ENCODE results near the gene IMMP2L. TPM values are rescaled to one million over a fixed set of nuclear protein-coding genes. Genes with fewer than 3 reads are reported as not detected.

The IMMP2L gene
- total RNA-seq, 1 donor from 2014 or later = 16.7 TPM

GRCh38 chr7:111175908-111176441, 386.3 kb downstream of the IMMP2L start:
- H3K27me3 Mint-ChIP-seq = no peaks in the 10 kb centered on the region
- peaks cover 10% of the 10 kb centered on the region for H3K4me1 Mint-ChIP-seq
- DNase-seq = no peak
- no peaks in the 10 kb centered on the region for H3K36me3 Mint-ChIP-seq (ENCODE audit: low read depth)
- H3K9me3 Mint-ChIP-seq = no peaks in the 10 kb centered on the region
- no peak overlapping the region for H3K4me3 Mint-ChIP-seq
- intact Hi-C loops (cut with micrococcal nuclease) = no loop called here
- H3K27ac Mint-ChIP-seq = no peak overlapping the region

GRCh38 chr7:111174510-111174909, 387.8 kb downstream of the IMMP2L start:
- Mint-ChIP-seq H3K4me1 (peaks cover 10% of the 10 kb centered on the region), H3K27me3 (no peaks in the 10 kb centered on the region)

GRCh38 chr7:111173990-111174389, 388.3 kb downstream of the IMMP2L start:
- Mint-ChIP-seq H3K27ac (no peak overlapping the region), H3K4me3 (no peak overlapping the region), H3K9me3 (peaks cover 5% of the 10 kb centered on the region), H3K36me3 (ENCODE audit: low read depth) (no peaks in the 10 kb centered on the region), H3K4me1 (peaks cover 10% of the 10 kb centered on the region), H3K27me3 (no peaks in the 10 kb centered on the region)
- intact Hi-C loops (cut with micrococcal nuclease) = no loop called here
- DNase-seq = no peak

More at GRCh38 chr7:111174510-111174909, 387.8 kb downstream of the IMMP2L start:
- Mint-ChIP-seq H3K36me3 (ENCODE audit: low read depth) (no peaks in the 10 kb centered on the region), H3K4me3 (no peak overlapping the region), H3K9me3 (peaks cover under 1% of the 10 kb centered on the region), H3K27ac (no peak overlapping the region)
- intact Hi-C loops (cut with micrococcal nuclease) = no loop called here
- no peak for DNase-seq

- H3K36me3 Mint-ChIP-seq (ENCODE audit: low read depth) = no peaks in the 10 kb centered on the region
- no peaks in the 10 kb centered on the region for H3K27me3 Mint-ChIP-seq
- no peak overlapping the region for H3K4me3 Mint-ChIP-seq
- H3K4me1 Mint-ChIP-seq = peaks cover 10% of the 10 kb centered on the region
- no peak for DNase-seq
- peaks cover 5% of the 10 kb centered on the region for H3K9me3 Mint-ChIP-seq
- no peak overlapping the region for H3K27ac Mint-ChIP-seq
- intact Hi-C loops (cut with micrococcal nuclease) = no loop called here
Observed at GRCh38 chr7:111173528-111173927, 388.8 kb downstream of the IMMP2L start.

- Mint-ChIP-seq H3K4me3 (no peak overlapping the region), H3K27ac (no peak overlapping the region), H3K9me3 (peaks cover 5% of the 10 kb centered on the region), H3K27me3 (no peaks in the 10 kb centered on the region), H3K36me3 (ENCODE audit: low read depth) (no peaks in the 10 kb centered on the region), H3K4me1 (peaks cover 10% of the 10 kb centered on the region)
- DNase-seq = no peak
- intact Hi-C loops (cut with micrococcal nuclease) = no loop called here
Observed at GRCh38 chr7:111172564-111173257, 389.6 kb downstream of the IMMP2L start.

GRCh38 chr7:111168182-111168581, 394.1 kb downstream of the IMMP2L start:
- Mint-ChIP-seq H3K4me3 (no peak overlapping the region), H3K27ac (no peak overlapping the region), H3K27me3 (no peaks in the 10 kb centered on the region), H3K4me1 (no peaks in the 10 kb centered on the region), H3K36me3 (ENCODE audit: low read depth) (no peaks in the 10 kb centered on the region), H3K9me3 (peaks cover 5% of the 10 kb centered on the region)
- DNase-seq = no peak
- intact Hi-C loops (cut with micrococcal nuclease) = no loop called here

GRCh38 chr7:111164442-111164841, 397.9 kb downstream of the IMMP2L start:
- Mint-ChIP-seq H3K9me3 (peaks cover 4% of the 10 kb centered on the region), H3K4me3 (no peak overlapping the region), H3K4me1 (no peaks in the 10 kb centered on the region), H3K27ac (no peak overlapping the region), H3K36me3 (ENCODE audit: low read depth) (no peaks in the 10 kb centered on the region), H3K27me3 (no peaks in the 10 kb centered on the region)
- DNase-seq = no peak
- intact Hi-C loops (cut with micrococcal nuclease) = no loop called here

GRCh38 chr7:111162692-111163091, 399.6 kb downstream of the IMMP2L start:
- Mint-ChIP-seq H3K9me3 (no peaks in the 10 kb centered on the region), H3K4me3 (no peak overlapping the region), H3K4me1 (no peaks in the 10 kb centered on the region), H3K36me3 (ENCODE audit: low read depth) (no peaks in the 10 kb centered on the region), H3K27ac (no peak overlapping the region), H3K27me3 (no peaks in the 10 kb centered on the region)
- DNase-seq = no peak
- intact Hi-C loops (cut with micrococcal nuclease) = no loop called here

GRCh38 chr7:111160297-111160696, 402.0 kb downstream of the IMMP2L start:
- H3K27me3 Mint-ChIP-seq = no peaks in the 10 kb centered on the region
- H3K27ac Mint-ChIP-seq = no peak overlapping the region
- H3K36me3 Mint-ChIP-seq (ENCODE audit: low read depth) = no peaks in the 10 kb centered on the region
- H3K4me1 Mint-ChIP-seq = no peaks in the 10 kb centered on the region
- H3K4me3 Mint-ChIP-seq = no peak overlapping the region
- H3K9me3 Mint-ChIP-seq = no peaks in the 10 kb centered on the region
- intact Hi-C loops (cut with micrococcal nuclease) = no loop called here
- no peak for DNase-seq

GRCh38 chr7:111159426-111159825, 402.9 kb downstream of the IMMP2L start:
- intact Hi-C loops (cut with micrococcal nuclease) = no loop called here
- Mint-ChIP-seq H3K9me3 (no peaks in the 10 kb centered on the region), H3K27me3 (no peaks in the 10 kb centered on the region)

GRCh38 chr7:111150709-111151108, 411.6 kb downstream of the IMMP2L start:
- Mint-ChIP-seq H3K4me3 (no peak overlapping the region), H3K4me1 (peaks cover 2% of the 10 kb centered on the region), H3K9me3 (no peaks in the 10 kb centered on the region), H3K27me3 (no peaks in the 10 kb centered on the region), H3K27ac (no peak overlapping the region), H3K36me3 (ENCODE audit: low read depth) (no peaks in the 10 kb centered on the region)
- intact Hi-C loops (cut with micrococcal nuclease) = no loop called here
- DNase-seq = no peak

More at GRCh38 chr7:111159426-111159825, 402.9 kb downstream of the IMMP2L start:
- no peak for DNase-seq
- Mint-ChIP-seq H3K4me3 (no peak overlapping the region), H3K4me1 (no peaks in the 10 kb centered on the region), H3K36me3 (ENCODE audit: low read depth) (no peaks in the 10 kb centered on the region), H3K27ac (no peak overlapping the region)

- Mint-ChIP-seq H3K9me3 (no peaks in the 10 kb centered on the region), H3K27ac (no peak overlapping the region), H3K27me3 (no peaks in the 10 kb centered on the region), H3K4me1 (peaks cover 2% of the 10 kb centered on the region), H3K4me3 (no peak overlapping the region), H3K36me3 (ENCODE audit: low read depth) (no peaks in the 10 kb centered on the region)
- DNase-seq = no peak
- intact Hi-C loops (cut with micrococcal nuclease) = no loop called here
Observed at GRCh38 chr7:111147708-111148533, 414.4 kb downstream of the IMMP2L start.

GRCh38 chr7:111146136-111146535, 416.2 kb downstream of the IMMP2L start:
- DNase-seq = no peak
- intact Hi-C loops (cut with micrococcal nuclease) = no loop called here
- Mint-ChIP-seq H3K27ac (no peak overlapping the region), H3K4me1 (peaks cover 2% of the 10 kb centered on the region), H3K9me3 (no peaks in the 10 kb centered on the region), H3K27me3 (no peaks in the 10 kb centered on the region), H3K36me3 (ENCODE audit: low read depth) (no peaks in the 10 kb centered on the region), H3K4me3 (no peak overlapping the region)

- no peak overlapping the region for H3K27ac Mint-ChIP-seq
- H3K4me3 Mint-ChIP-seq = no peak overlapping the region
- H3K27me3 Mint-ChIP-seq = no peaks in the 10 kb centered on the region
- peaks cover 4% of the 10 kb centered on the region for H3K4me1 Mint-ChIP-seq
- no peaks in the 10 kb centered on the region for H3K36me3 Mint-ChIP-seq (ENCODE audit: low read depth)
- intact Hi-C loops (cut with micrococcal nuclease) = no loop called here
- H3K9me3 Mint-ChIP-seq = no peaks in the 10 kb centered on the region
- DNase-seq = no peak
Observed at GRCh38 chr7:111145472-111145871, 416.8 kb downstream of the IMMP2L start.

All from activated CD4-positive, alpha-beta T cell treated with anti-CD3 and anti-CD28 coated beads, Interleukin-2, amount 10 ng/mL, durations not matched to agents 24 days and 14 days (primary cell).